NB4 (cell line): ENCODE measurements around the gene TTC27.

ENCODE experiments used
- CTCF ChIP-seq: IDR thresholded peaks from one replicate; pipeline ENCODE4 v1.5.1; 2012; ENCODE audit warnings: low read depth, low read length
- POLR2A ChIP-seq: IDR thresholded peaks from 2 replicates; pipeline ENCODE4 v1.6.1; 2011; ENCODE audit warnings: mild to moderate bottlenecking; ENCODE audit not compliant: insufficient read length; ENCODE audit errors: extremely low read depth

GRCh38 chr2:32863326-32863725 lies 235.5 kb downstream of the TTC27 start:
- TF ChIP-seq CTCF (no peak), POLR2A (no peak)
